OCI-LY3 (cell line): ENCODE measurements around the gene OTUD4.

Experiments used
- CTCF ChIP-seq: fragments of 200-600, 300-600 bp; sonication (generic); IDR thresholded peaks from 2 replicates; pipeline ENCODE4 v1.5.1; 2014; ENCODE audit warnings: antibody characterized with exemption, low read length, low read depth
- EZH2phosphoT487 ChIP-seq: fragments of 200-600 bp; shearing (Covaris generic); IDR thresholded peaks from 2 replicates; pipeline ENCODE4 v1.6.1; 2018; ENCODE audit warnings: antibody characterized with exemption, mixed run types, low read depth

DNA sequence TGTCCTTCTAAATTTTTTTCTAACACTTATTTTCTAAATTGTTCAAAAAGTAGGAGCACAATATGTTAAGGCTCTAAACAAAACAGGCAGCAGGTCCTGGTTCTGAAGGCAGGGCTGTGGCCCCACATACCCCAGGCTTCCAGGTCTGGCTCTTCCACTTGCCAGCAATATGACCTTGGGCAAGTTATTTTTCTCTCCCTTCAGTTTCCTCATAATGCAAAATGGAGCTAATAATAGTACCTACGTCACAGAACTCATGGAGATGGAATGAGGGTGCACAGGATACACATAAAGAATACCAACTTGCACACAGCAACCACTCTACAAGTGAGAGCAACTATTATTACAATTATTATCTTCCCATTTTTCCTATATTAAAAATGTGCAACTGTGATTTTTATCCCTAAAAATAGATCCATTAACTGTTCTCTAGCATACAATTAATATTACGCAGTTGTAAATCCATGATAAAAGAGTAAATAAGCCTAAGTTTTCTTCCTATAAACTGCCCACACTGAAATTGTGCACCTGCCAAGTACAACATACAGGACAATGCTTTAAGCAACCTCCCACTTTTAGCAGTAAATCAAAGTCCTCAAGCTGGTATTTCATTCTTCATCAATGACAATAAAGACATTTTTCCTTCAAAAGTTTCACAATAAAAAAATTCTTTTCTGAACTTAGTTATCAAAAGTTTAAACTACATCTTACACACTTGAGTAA is 27.0 kb downstream of the OTUD4 start:
- TF ChIP-seq CTCF (no peak), EZH2phosphoT487 (no peak)
